Cardiac muscle cell (in vitro differentiated cells and primary cell): ENCODE results near the gene HES5. TPM values are rescaled to one million over a fixed set of nuclear protein-coding genes. Genes with fewer than 3 reads are reported as not detected.
"Not testable (repeated sequence)": the region's sequence is repeated elsewhere in the genome, so short reads cannot be mapped to it uniquely, and the experiment has no call there.

Experiments
- DNase-seq, 2 donors: peaks; one replicate each; pipeline versions ENCODE4 v3.0.0 to v3.0.0-alpha.2; 2010 to 2017; ENCODE audit warnings: low read depth in 1 of 2, low spot score in 1 of 2
- H3K27ac ChIP-seq: fragments of 200-600 bp; sonication (generic); 2 replicates; pipeline ENCODE4 v1.5.1; 2016
- H3K27me3 ChIP-seq: fragments of 200-600 bp; sonication (generic); 2 replicates; pipeline ENCODE4 v1.6.0; 2016; ENCODE audit warnings: control low read depth
- H3K36me3 ChIP-seq: fragments of 200-600 bp; sonication (generic); 2 replicates; pipeline ENCODE4 v1.5.1; 2016; ENCODE audit warnings: control low read depth
- H3K4me1 ChIP-seq: fragments of 200-600 bp; sonication (generic); 2 replicates; pipeline ENCODE4 v1.8.1; 2017; ENCODE audit warnings: low read depth, mild to moderate bottlenecking, mixed run types
- H3K4me3 ChIP-seq: fragments of 200-600 bp; sonication (generic); 2 replicates; pipeline ENCODE4 v1.5.1; 2016; ENCODE audit warnings: mild to moderate bottlenecking
- H3K9me3 ChIP-seq: fragments of 200-600 bp; sonication (generic); 2 replicates; pipeline ENCODE4 v1.5.1; 2017; ENCODE audit warnings: low read depth, mild to moderate bottlenecking, control low read depth
- polyA plus RNA-seq: library from polyadenylated mRNA; unstranded; fragments of >200 nt; fragmentation: Nextera tagmentation; extraction: Ambion mirVana; gene quantifications from 2 replicates; pipeline ENCODE4 v1.2.1, GENCODE V29; 2016
- total RNA-seq: library from RNA; depleted of rRNA; stranded (reverse); fragments of >200 nt; gene quantifications from 2 replicates; pipeline ENCODE4 v1.2.3, GENCODE V29; 2016
- TF ChIP-seq, protein P1 (sequence below): IDR thresholded peaks from 2 replicates; pipeline ENCODE4 v1.5.1; 2012; ENCODE audit warnings: low read depth, mild to moderate bottlenecking, low read length

Gene HES5
- total and polyA plus RNA-seq, 2 experiments from 2014 or later: not detected

DNA sequence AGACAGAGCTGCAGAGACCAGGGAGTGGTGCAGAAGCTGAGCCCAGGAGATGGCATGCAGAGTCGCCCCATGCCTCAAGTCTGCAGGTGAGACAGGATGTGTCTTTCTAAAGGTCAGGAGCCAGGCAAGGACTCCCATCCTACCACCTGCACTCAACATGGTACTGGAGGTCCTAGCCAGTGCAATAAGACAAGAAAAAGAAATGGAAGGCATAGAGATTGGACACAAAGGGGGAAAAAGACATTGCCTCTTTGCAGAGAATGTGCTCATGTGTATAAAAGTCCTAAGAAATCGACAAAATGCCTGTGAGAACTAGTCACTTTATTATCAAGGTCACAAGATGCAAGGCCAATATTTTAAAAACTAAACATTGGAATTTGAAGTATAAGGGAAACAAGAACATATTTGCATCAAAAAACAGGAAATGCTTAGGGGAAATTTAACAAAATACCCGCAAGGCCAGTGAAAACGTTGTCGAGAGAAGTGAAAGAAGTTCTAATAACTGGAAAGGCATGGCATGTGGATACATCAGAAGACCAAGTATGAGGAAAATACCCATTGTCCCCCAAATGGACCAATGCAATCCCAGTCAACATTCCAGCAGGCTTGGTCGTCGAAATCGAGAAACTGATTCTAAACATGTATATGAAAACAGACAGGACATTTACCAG, 43.3 kb upstream of the HES5 start:
- H3K36me3 ChIP-seq: no peaks in the 10 kb centered on the region
- TF ChIP-seq, protein P1, sequence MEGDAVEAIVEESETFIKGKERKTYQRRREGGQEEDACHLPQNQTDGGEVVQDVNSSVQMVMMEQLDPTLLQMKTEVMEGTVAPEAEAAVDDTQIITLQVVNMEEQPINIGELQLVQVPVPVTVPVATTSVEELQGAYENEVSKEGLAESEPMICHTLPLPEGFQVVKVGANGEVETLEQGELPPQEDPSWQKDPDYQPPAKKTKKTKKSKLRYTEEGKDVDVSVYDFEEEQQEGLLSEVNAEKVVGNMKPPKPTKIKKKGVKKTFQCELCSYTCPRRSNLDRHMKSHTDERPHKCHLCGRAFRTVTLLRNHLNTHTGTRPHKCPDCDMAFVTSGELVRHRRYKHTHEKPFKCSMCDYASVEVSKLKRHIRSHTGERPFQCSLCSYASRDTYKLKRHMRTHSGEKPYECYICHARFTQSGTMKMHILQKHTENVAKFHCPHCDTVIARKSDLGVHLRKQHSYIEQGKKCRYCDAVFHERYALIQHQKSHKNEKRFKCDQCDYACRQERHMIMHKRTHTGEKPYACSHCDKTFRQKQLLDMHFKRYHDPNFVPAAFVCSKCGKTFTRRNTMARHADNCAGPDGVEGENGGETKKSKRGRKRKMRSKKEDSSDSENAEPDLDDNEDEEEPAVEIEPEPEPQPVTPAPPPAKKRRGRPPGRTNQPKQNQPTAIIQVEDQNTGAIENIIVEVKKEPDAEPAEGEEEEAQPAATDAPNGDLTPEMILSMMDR: no peak

DNA sequence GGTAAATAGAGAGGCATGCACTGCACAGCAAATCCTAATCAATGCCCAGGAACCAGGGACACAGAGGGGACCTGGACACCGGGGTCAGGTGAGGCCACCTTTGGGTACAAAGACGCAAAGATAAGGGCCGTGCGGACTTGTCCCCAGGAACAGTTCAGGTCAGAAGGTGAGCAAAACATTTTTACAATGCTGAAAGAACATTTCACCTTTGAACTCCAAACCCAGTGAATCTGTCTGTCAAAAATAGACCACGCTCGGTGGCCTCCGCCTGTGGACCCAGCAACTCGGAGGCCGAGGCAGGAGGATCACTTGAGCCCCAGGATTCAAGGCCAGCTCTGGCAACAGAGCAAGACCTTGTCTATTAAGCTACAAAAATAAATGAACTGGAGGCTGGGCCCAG, 41.3 kb upstream of the HES5 start:
- Histone ChIP-seq H3K27me3 (no peaks in the 10 kb centered on the region), H3K9me3 (no peaks in the 10 kb centered on the region), H3K27ac (no peak overlapping the region), H3K4me3 (no peak overlapping the region), H3K4me1 (no peaks in the 10 kb centered on the region), H3K36me3 (no peaks in the 10 kb centered on the region)
- TF ChIP-seq, protein P1: no peak
- no peak for DNase-seq

More for the DNA sequence above, 43.3 kb upstream of the HES5 start:
- Histone ChIP-seq H3K9me3 (no peaks in the 10 kb centered on the region), H3K4me3 (no peak overlapping the region), H3K4me1 (no peaks in the 10 kb centered on the region), H3K27me3 (no peaks in the 10 kb centered on the region), H3K27ac (no peak overlapping the region)
- no peak for DNase-seq

GRCh38 chr1:2570332-2570731, 40.3 kb upstream of the HES5 start:
- Histone ChIP-seq H3K4me1 (no peaks in the 10 kb centered on the region), H3K4me3 (no peak overlapping the region), H3K9me3 (no peaks in the 10 kb centered on the region), H3K27me3 (no peaks in the 10 kb centered on the region), H3K27ac (no peak overlapping the region), H3K36me3 (no peaks in the 10 kb centered on the region)
- no peak for DNase-seq
- TF ChIP-seq, protein P1: no peak

GRCh38 chr1:2569703-2570102, 39.6 kb upstream of the HES5 start:
- not testable (repeated sequence) for H3K27ac ChIP-seq, H3K4me1 ChIP-seq, H3K36me3 ChIP-seq, H3K4me3 ChIP-seq, DNase-seq, H3K27me3 ChIP-seq, H3K9me3 ChIP-seq

GRCh38 chr1:2569060-2569459, 39.0 kb upstream of the HES5 start:
- Histone ChIP-seq H3K27ac (no peak overlapping the region), H3K4me1 (no peaks in the 10 kb centered on the region), H3K36me3 (no peaks in the 10 kb centered on the region), H3K4me3 (no peak overlapping the region), H3K27me3 (no peaks in the 10 kb centered on the region), H3K9me3 (no peaks in the 10 kb centered on the region)
- DNase-seq: no peak
- TF ChIP-seq, protein P1: no peak

- not testable (repeated sequence) for DNase-seq
Observed at GRCh38 chr1:2568187-2568816, 38.2 kb upstream of the HES5 start.

More at GRCh38 chr1:2568187-2568816, 38.2 kb upstream of the HES5 start:
- not testable (repeated sequence) for H3K27me3 ChIP-seq, H3K4me1 ChIP-seq, H3K36me3 ChIP-seq, H3K4me3 ChIP-seq, H3K9me3 ChIP-seq, H3K27ac ChIP-seq
